Gastrocnemius medialis (tissue), 4 donors: ENCODE results near the gene EMX2. TPM values are rescaled to one million over a fixed set of nuclear protein-coding genes. Genes with fewer than 3 reads are reported as not detected.
"Not testable (repeated sequence)": the region's sequence is repeated elsewhere in the genome, so short reads cannot be mapped to it uniquely, and the experiment has no call there.

Experiments
- ATAC-seq, 2 donors: fragments of 150-250 bp; one replicate each; pipeline ENCODE4 v1.9.1; 2016
- DNase-seq, 2 donors: peaks; one replicate each; pipeline ENCODE4 v3.0.0-alpha.2; 2019
- H3K27ac ChIP-seq, 4 donors: fragments of 200-600 bp; sonication (generic); 1 replicate in 1 of 4; 2 replicates in 3 of 4; pipeline ENCODE4 v1.5.1; 2016 to 2018; ENCODE audit warnings: mild to moderate bottlenecking in 2 of 4, moderate library complexity in 1 of 4
- H3K27me3 ChIP-seq, 3 donors: fragments of 200-600 bp; sonication (generic) in 2 of 3; 1 replicate in 1 of 3; 2 replicates in 2 of 3; pipeline versions ENCODE4 v1.5.1 to v1.6.0; 2016 to 2019; ENCODE audit warnings: mild to moderate bottlenecking in 1 of 3, moderate library complexity in 1 of 3
- H3K36me3 ChIP-seq, 2 donors: fragments of 200-600 bp; sonication (generic) in 1 of 2; one replicate each; pipeline ENCODE4 v1.5.1; 2017 to 2018
- H3K4me1 ChIP-seq, 2 donors: fragments of 200-600 bp; sonication (generic) in 1 of 2; one replicate each; pipeline ENCODE4 v1.5.1; 2016 to 2017; ENCODE audit warnings: mild to moderate bottlenecking in 2 of 2
- H3K4me3 ChIP-seq, 4 donors: fragments of 200-600 bp; sonication (generic) in 3 of 4; 1 replicate in 1 of 4; 2 replicates in 3 of 4; pipeline ENCODE4 v1.5.1; 2016 to 2019; ENCODE audit warnings: mild to moderate bottlenecking in 2 of 4
- H3K9me3 ChIP-seq, 3 donors: fragments of 200-600 bp; sonication (generic) in 2 of 3; 1 replicate in 1 of 3; 2 replicates in 2 of 3; pipeline ENCODE4 v1.5.1; 2016 to 2019
- CTCF ChIP-seq, 5 experiments: fragments of 450-650 bp in 3 of 5; fragments of 200-600 bp in 2 of 5; sonication (generic) in 2 of 5; IDR thresholded peaks in 4 of 5; conservative IDR thresholded peaks in 1 of 5; 1 replicate in 4 of 5; 2 replicates in 1 of 5; pipeline ENCODE4 v1.5.1; 2016 to 2019; ENCODE audit warnings: antibody characterized with exemption in 5 of 5, mild to moderate bottlenecking in 3 of 5, moderate library complexity in 3 of 5
- POLR2A ChIP-seq, 2 donors: fragments of 450-650 bp; IDR thresholded peaks; one replicate each; pipeline ENCODE4 v1.6.1; 2017; ENCODE audit warnings: antibody characterized with exemption in 2 of 2, mild to moderate bottlenecking in 2 of 2, moderate library complexity in 2 of 2
- in situ Hi-C, 4 donors: fragments of 200-750 bp; cut with MboI; loops; one replicate each; pipeline versions ENCODE4 v1.15.0 to v1.8.0; 2017; ENCODE audit warnings: low sequenced_read_pairs in 4 of 4
- intact Hi-C: fragments of 100-400 bp; cut with DNase I; formaldehyde crosslinking; loops from one replicate; pipeline ENCODE4 v1.15.1; 2023; ENCODE audit warnings: low total_unique reads
- total RNA-seq, 4 donors: library from RNA; depleted of rRNA; stranded (reverse); fragments of >200 nt; gene quantifications; one replicate each; pipeline versions ENCODE4 v1.1.0 to v1.2.3, GENCODE V29; 2016

Gene EMX2
- total RNA-seq, 4 donors from 2014 or later: 0.46 to 1.5 (median 0.82) TPM

- Histone ChIP-seq H3K4me1 (no peaks in the 10 kb centered on the region), H3K27me3 (peaks cover 0 to 5% (median 0%) of the 10 kb centered on the region in 3 donors), H3K4me3 (no peak overlapping the region), H3K27ac (no peak overlapping the region), H3K9me3 (no peaks in the 10 kb centered on the region), H3K36me3 (no peaks in the 10 kb centered on the region)
- peak in 1 of 2 donors; percentile 50 for ATAC-seq
- intact Hi-C loops (no loop called here), in situ Hi-C loops (no loop called here)
- no peak for TF ChIP-seq POLR2A (IDR thresholded peaks at IDR 0.05)
- no peak for TF ChIP-seq CTCF (IDR thresholded peaks at IDR 0.05 in 4 of 5, conservative IDR thresholded peaks at IDR 0.05 in 1 of 5)
- DNase-seq: no peak
Observed at GRCh38 chr10:117503244-117504205, 39.0 kb upstream of the EMX2 start.

GRCh38 chr10:117504562-117504961 lies 38.0 kb upstream of the EMX2 start:
- intact Hi-C loops: no loop called here
- Histone ChIP-seq H3K27me3 (peaks cover 0 to 5% (median 0%) of the 10 kb centered on the region in 3 donors), H3K4me3 (no peak overlapping the region), H3K9me3 (no peaks in the 10 kb centered on the region), H3K27ac (no peak overlapping the region), H3K4me1 (no peaks in the 10 kb centered on the region), H3K36me3 (no peaks in the 10 kb centered on the region)
- TF ChIP-seq POLR2A (IDR thresholded peaks at IDR 0.05): no peak
- no peak for TF ChIP-seq CTCF (IDR thresholded peaks at IDR 0.05 in 4 of 5, conservative IDR thresholded peaks at IDR 0.05 in 1 of 5)
- DNase-seq (no peak), ATAC-seq (no peak)
- in situ Hi-C loops: no loop called here

GRCh38 chr10:117507081-117507480 lies 35.5 kb upstream of the EMX2 start:
- H3K27ac ChIP-seq, in situ Hi-C loops, ATAC-seq, H3K4me1 ChIP-seq, intact Hi-C loops, H3K4me3 ChIP-seq, H3K27me3 ChIP-seq, H3K9me3 ChIP-seq, DNase-seq, H3K36me3 ChIP-seq: not testable (repeated sequence)

GRCh38 chr10:117509573-117509972 lies 33.0 kb upstream of the EMX2 start:
- Histone ChIP-seq H3K4me3 (no peak overlapping the region), H3K36me3 (no peaks in the 10 kb centered on the region), H3K27ac (no peak overlapping the region), H3K4me1 (no peaks in the 10 kb centered on the region), H3K27me3 (peaks cover 0 to 4% (median 0%) of the 10 kb centered on the region in 3 donors), H3K9me3 (no peaks in the 10 kb centered on the region)
- no peak for DNase-seq
- no peak for TF ChIP-seq POLR2A (IDR thresholded peaks at IDR 0.05)
- no peak for TF ChIP-seq CTCF (IDR thresholded peaks at IDR 0.05 in 4 of 5, conservative IDR thresholded peaks at IDR 0.05 in 1 of 5)
- intact Hi-C loops (no loop called here), in situ Hi-C loops (no loop called here)
- ATAC-seq: no peak

- in situ Hi-C loops (no loop called here), intact Hi-C loops (no loop called here)
- no peak overlapping the region for H3K27ac ChIP-seq
- H3K4me3 ChIP-seq: no peak overlapping the region
- H3K4me1 ChIP-seq: no peaks in the 10 kb centered on the region
- DNase-seq (no peak), ATAC-seq (no peak)
- no peaks in the 10 kb centered on the region for H3K9me3 ChIP-seq
- H3K27me3 ChIP-seq: peaks cover 0 to 4% (median 0%) of the 10 kb centered on the region in 3 donors
- H3K36me3 ChIP-seq: no peaks in the 10 kb centered on the region
- TF ChIP-seq CTCF (IDR thresholded peaks at IDR 0.05 in 4 of 5, conservative IDR thresholded peaks at IDR 0.05 in 1 of 5): no peak
- TF ChIP-seq POLR2A (IDR thresholded peaks at IDR 0.05): no peak
Observed at GRCh38 chr10:117511601-117512390, 30.8 kb upstream of the EMX2 start.
